Limb (tissue), 2 donors: Measurements from ENCODE around the gene SSBP2.
"Not testable (repeated sequence)": the region's sequence is repeated elsewhere in the genome, so short reads cannot be mapped to it uniquely, and the experiment has no call there.

ENCODE experiments used
- DNase-seq, 2 donors: peaks; one replicate each; pipeline ENCODE4 v3.0.0-alpha.2; 2016; ENCODE audit errors: extremely low spot score in 2 of 2

Gene SSBP2

GRCh38 chr5:81739291-81739690, 11.6 kb downstream of the SSBP2 start:
- DNase-seq: no peak

DNA sequence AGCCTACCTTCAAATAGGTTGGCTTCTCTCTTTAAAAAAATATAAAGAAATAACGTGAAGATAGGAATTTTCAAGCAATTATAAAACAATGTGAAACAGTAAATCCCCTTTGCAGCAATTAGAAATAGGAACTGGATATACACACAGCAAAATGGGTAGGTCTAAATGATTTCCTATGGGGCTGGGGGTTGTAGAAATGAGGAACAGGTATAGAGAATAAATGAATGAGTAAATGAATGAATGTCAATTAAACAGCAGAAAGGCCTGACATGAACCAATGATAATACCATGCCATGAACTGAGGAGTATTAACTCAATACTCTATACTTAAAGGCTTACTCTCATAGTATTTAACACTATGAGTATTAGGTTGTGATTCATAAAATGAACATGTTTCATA, 21.6 kb downstream of the SSBP2 start:
- DNase-seq: no peak

GRCh38 chr5:81728301-81728700, 22.6 kb downstream of the SSBP2 start:
- DNase-seq: no peak

GRCh38 chr5:81726297-81726696, 24.6 kb downstream of the SSBP2 start:
- no peak for DNase-seq

- DNase-seq: no peak
These were observed 26.3 kb downstream of the SSBP2 start for GRCh38 chr5:81724571-81724970.

GRCh38 chr5:81724108-81724507, 26.8 kb downstream of the SSBP2 start:
- DNase-seq: no peak

DNA sequence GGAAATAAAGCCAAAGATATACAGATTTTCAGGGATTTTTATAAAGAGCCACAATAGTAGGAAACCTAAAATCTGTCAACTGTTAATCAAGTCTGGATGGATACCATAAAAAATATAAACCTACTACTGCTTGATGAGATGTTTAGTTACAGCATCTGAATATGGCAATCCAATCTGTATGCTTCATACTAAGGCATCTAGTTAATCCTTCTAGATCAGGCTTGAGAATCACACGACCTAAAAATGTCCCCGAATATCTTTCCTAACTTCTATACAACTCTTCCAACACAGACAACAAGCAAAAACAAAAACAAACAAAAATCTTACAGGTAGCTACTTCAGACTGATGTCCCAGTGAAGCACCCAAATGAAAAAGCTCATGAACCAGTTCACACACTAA, 29.8 kb downstream of the SSBP2 start:
- no peak for DNase-seq

DNA sequence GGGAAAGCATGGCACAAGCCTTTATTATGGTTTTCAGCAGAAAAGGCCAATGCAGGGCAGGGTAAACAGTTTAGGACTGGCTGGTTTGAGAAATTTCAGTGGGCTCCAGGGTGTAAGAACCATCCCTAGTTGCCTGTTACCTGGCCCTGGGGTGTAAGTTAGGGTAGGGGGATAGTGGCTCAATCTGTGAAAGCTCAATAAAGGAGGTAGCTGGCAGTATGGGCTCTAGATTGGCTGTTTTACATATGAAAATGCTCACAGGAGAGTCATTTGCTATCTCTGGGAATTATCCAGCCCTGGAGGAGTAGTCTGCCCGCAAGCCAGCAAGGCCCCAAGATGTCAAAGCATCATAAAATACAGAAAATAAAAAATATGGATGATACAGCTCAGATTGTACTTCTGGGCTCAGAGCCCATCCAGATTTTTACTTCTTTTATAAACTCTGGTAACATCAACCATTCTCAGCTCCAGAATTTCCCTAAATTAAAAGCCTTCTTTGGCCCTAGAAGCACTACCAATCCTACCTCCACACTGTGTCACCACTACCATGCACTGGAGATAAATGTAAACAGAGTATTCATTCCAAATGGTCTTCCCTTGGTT, 31.1 kb downstream of the SSBP2 start:
- DNase-seq: no peak

DNA sequence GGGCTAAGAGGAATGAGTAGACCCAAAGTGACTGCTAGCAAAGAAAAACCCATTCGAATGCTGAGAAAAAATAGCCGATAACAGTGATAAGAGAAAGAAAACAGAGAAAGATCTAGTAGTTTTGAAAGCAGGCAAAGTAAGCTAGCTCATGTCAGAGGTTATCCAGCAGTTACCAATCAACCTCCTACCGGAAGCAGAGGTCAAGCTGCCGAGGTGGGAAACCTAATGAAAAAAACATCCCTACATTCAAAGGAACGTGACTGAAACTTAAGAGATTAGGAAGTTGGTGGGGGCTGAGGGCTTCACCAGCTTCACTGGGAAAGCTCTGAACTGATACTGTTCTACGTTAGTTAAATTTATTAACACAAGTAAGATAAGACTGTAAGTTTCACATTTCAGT, 32.6 kb downstream of the SSBP2 start:
- DNase-seq: no peak

- no peak for DNase-seq
These were observed 33.0 kb downstream of the SSBP2 start for GRCh38 chr5:81717860-81718259.

DNA sequence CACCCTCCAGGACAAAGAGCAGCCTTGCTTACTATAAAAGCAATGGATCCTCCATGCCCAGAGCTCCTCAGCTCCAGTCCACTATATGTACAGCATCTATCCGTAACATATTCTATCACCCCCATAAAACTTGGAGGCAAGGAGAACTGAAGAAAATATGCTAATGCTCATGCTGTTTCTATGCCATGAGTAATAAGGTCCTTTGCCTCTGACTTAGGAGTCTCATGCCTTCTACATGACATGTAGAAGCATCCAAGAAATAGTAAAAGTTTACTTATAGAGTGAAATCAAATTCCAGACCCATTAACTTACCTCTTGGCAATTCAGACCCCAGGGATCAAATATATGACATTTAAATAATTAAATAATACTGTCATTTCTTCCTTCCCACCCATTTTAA, 33.7 kb downstream of the SSBP2 start:
- DNase-seq: no peak

DNA sequence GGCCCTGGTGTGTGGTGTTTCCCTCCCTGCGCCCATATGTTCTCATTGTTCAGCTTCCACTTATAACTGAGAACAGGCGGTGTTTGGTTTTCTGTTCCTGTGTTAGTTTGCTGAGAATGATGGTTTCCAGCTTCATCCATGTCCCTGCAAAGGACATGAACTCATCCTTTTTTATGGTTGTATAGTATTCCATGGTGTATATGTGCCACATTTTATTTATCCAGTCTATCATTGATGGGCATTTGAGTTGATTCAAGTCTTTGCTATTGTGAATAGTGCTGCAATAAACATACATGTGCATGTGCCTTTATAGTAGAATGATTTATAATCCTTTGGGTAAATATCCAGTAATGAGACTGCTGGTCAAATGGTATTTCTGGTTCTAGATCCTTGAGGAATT, 36.8 kb downstream of the SSBP2 start:
- not testable (repeated sequence) for DNase-seq

DNA sequence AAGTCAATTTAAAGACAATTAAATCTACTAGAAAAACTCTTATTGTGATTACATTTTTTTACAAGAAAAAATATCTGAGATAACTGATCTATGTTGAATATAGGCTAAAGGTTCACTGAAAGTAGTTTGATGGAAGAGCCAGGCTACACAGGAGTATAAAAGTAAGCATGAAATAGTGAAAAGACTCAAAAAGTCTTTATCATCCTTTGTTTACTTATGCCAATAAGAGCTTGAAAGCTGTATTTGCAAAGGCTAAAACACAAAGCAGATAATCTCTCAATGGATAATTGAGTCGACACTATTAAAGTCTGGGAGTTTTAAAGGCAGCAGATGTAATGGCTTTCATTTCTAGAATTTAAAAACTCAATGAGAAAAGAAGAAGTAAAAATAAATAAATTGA, 42.0 kb downstream of the SSBP2 start:
- DNase-seq: no peak

DNA sequence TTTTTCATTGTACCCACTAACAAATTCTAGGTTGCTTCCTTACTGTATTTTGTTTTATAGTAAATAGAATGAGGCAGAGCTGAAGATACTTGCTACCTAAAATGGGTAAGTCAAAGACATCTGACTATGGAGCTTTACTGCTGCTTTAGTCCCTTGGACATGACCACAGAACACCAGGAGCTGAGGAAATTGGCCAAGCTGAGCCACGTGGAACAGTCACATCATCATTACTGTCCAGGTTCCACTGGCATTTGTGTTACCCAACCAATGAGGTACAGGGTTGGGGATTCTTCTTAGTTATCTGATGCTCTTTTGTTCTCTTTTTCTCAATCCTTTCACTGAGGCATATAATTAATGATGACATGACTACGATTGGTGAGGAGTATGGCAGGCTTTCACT, 47.1 kb downstream of the SSBP2 start:
- DNase-seq: no peak

- DNase-seq: no peak
These were observed 50.7 kb downstream of the SSBP2 start for GRCh38 chr5:81700166-81700565.

- no peak for DNase-seq
These were observed 52.1 kb downstream of the SSBP2 start for GRCh38 chr5:81698813-81699212.

GRCh38 chr5:81696418-81697397, 54.2 kb downstream of the SSBP2 start:
- no peak for DNase-seq

DNA sequence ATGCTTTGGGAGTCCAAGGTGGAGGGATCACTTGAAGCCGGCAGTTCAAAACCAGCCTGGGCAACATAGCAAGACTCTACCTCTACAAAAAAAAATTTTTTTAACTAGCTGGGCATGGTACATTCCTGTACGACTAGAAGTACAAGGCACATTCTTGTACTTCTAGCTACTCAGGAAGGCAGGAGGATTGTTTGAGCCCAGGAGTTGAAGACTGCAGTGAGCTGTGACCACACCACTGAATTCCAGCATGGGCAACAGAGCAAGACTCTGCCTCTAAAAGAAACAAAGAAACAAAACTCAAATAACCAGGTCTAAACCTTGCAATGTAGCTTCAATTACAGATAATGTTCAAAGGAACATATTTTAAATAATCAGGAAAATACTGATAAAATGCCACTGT, 56.2 kb downstream of the SSBP2 start:
- DNase-seq: no peak

DNA sequence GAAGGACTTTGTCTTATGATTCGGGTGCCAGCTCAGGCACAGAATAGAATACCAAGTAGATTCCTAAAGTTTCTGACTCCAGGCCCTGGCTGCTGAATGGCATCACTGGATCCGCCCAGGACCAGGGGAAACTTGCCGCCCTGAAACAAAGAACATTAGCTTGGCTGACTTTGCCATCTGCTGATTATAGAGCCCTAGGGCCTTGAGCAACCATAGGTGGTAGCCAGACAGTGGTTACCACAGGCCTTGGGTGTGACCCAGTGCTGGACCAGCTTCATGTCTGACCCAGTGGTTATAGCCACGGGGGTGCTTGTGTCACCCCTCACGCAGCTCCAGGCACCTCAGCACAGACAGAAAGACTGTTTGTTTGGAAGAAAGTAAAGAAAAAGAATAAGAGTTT, 62.7 kb downstream of the SSBP2 start:
- DNase-seq: no peak

- DNase-seq: no peak
These were observed 63.6 kb downstream of the SSBP2 start for GRCh38 chr5:81687292-81687691.

- DNase-seq: no peak
These were observed 65.4 kb downstream of the SSBP2 start for GRCh38 chr5:81685471-81685870.

- DNase-seq: no peak
These were observed 71.0 kb downstream of the SSBP2 start for GRCh38 chr5:81679885-81680284.

- no peak for DNase-seq
These were observed 75.5 kb downstream of the SSBP2 start for GRCh38 chr5:81675420-81675819.
